Choroid plexus epithelial cell (primary cell): ENCODE data around the gene C11orf65.

Experiments used
- DNase-seq: peaks from one replicate; pipeline ENCODE4 v3.0.0-alpha.2; 2010; ENCODE audit warnings: low read depth
- H3K4me3 ChIP-seq: 2 replicates; pipeline ENCODE4 v1.5.1; 2011; ENCODE audit warnings: low read depth, mild to moderate bottlenecking, control low read depth, low read length, moderate library complexity
- CTCF ChIP-seq: conservative IDR thresholded peaks from 2 replicates; pipeline ENCODE4 v1.5.1; 2011; ENCODE audit warnings: low read depth, mild to moderate bottlenecking, control low read depth, inconsistent platforms, low read length, moderate library complexity

The C11orf65 gene

GRCh38 chr11:108370315-108370714, 97.0 kb downstream of the C11orf65 start:
- DNase-seq, result no peak
- no peak for TF ChIP-seq CTCF
- H3K4me3 ChIP-seq, result no peak overlapping the region

- no peak overlapping the region for H3K4me3 ChIP-seq
- no peak for TF ChIP-seq CTCF
- DNase-seq, result peak; percentile 11
These were observed 98.3 kb downstream of the C11orf65 start for GRCh38 chr11:108369064-108369463.

GRCh38 chr11:108368134-108368533, 99.2 kb downstream of the C11orf65 start:
- no peak for TF ChIP-seq CTCF
- peak; percentile 4 for DNase-seq
- H3K4me3 ChIP-seq, result no peak overlapping the region

- DNase-seq, result peak; percentile 30
- no peak for TF ChIP-seq CTCF
- no peak overlapping the region for H3K4me3 ChIP-seq
These were observed 103.2 kb downstream of the C11orf65 start for GRCh38 chr11:108364159-108364558.

GRCh38 chr11:108351468-108351867, 115.9 kb downstream of the C11orf65 start:
- no peak overlapping the region for H3K4me3 ChIP-seq
- DNase-seq, result no peak
- TF ChIP-seq CTCF, result no peak

GRCh38 chr11:108346451-108346850, 120.9 kb downstream of the C11orf65 start:
- DNase-seq, result no peak
- no peak overlapping the region for H3K4me3 ChIP-seq
- TF ChIP-seq CTCF, result no peak

GRCh38 chr11:108345767-108346166, 121.6 kb downstream of the C11orf65 start:
- TF ChIP-seq CTCF, result no peak

More at GRCh38 chr11:108345767-108346166, 121.6 kb downstream of the C11orf65 start:
- DNase-seq, result no peak
- H3K4me3 ChIP-seq, result no peak overlapping the region
